ENCODE data around the gene PRSS12. TPM values are rescaled to one million over a fixed set of nuclear protein-coding genes. Genes with fewer than 3 reads are reported as not detected.
"Not testable (repeated sequence)": the region's sequence is repeated elsewhere in the genome, so short reads cannot be mapped to it uniquely, and the experiment has no call there.

PRSS12 gene
- total RNA-seq (10 to 100 TPM in 3 of 6 donors, 1 to 10 TPM in 3; 7.4 to 12.9 (median 9.1) TPM), polyA plus RNA-seq (1 to 10 TPM; 5.5 to 5.9 TPM)

GRCh38 chr4:118352843-118353533 lies at the start of gene PRSS12:
PRSS12 (minus strand) TSS chr4:118353003; CDS start chr4:118352720, 283 bp downstream.
- intact Hi-C loops (cut with DNase I) = no loop called here
- ATAC-seq (peak; percentile 92 to 97 (median 94)), DNase-seq (peak; percentile 76 to 96 (median 87)), FAIRE-seq (no peak)
- Histone ChIP-seq H3K9me3 (no peaks in the 10 kb centered on the region), H3K4me1 (peaks cover 0 to 13% (median 0%) of the 10 kb centered on the region in 3 donors), H3K36me3 (no peaks in the 10 kb centered on the region), H3K27ac (peak within 1 kb of the TSS; percentile 56 to 77 (median 73)), H3K4me3 (peak within 1 kb of the TSS; percentile 54 to 80 (median 58)), H3K27me3 (no peaks in the 10 kb centered on the region)
- WGBS, 2 donors = 1% methylated on average over 40 to 59 of the region's 59 CpGs
- TF ChIP-seq CTCF (IDR thresholded peaks at IDR 0.05) = peak; percentile 77 to 91 (median 82)

- no peak for DNase-seq
- Histone ChIP-seq H3K27ac (no peak overlapping the region), H3K4me3 (no peak overlapping the region), H3K27me3 (no peaks in the 10 kb centered on the region), H3K36me3 (no peaks in the 10 kb centered on the region), H3K9me3 (no peaks in the 10 kb centered on the region), H3K4me1 (no peaks in the 10 kb centered on the region)
- TF ChIP-seq CTCF (IDR thresholded peaks at IDR 0.05) = no peak
- no peak for FAIRE-seq
- 59 to 60% methylated on average over 3 of the region's 3 CpGs for WGBS, 2 donors
- intact Hi-C loops (cut with DNase I) = no loop called here
- no peak for ATAC-seq
Observed at GRCh38 chr4:118400356-118400755, 47.6 kb upstream of the PRSS12 start.

- H3K9me3 ChIP-seq; H3K36me3 ChIP-seq; H3K27ac ChIP-seq; H3K4me3 ChIP-seq; FAIRE-seq; H3K27me3 ChIP-seq; intact Hi-C loops (cut with DNase I); ATAC-seq; H3K4me1 ChIP-seq; DNase-seq: not testable (repeated sequence)
- 67 to 74% methylated on average over 4 of the region's 4 CpGs for WGBS, 2 donors
Observed at GRCh38 chr4:118399883-118400282, 47.1 kb upstream of the PRSS12 start.

- intact Hi-C loops (cut with DNase I) = no loop called here
- DNase-seq (no peak), FAIRE-seq (no peak), ATAC-seq (no peak)
- 84 to 89% methylated on average over 5 of the region's 5 CpGs for WGBS, 2 donors
- Histone ChIP-seq H3K9me3 (no peaks in the 10 kb centered on the region), H3K27me3 (no peaks in the 10 kb centered on the region), H3K27ac (no peak overlapping the region), H3K4me3 (no peak overlapping the region), H3K4me1 (no peaks in the 10 kb centered on the region), H3K36me3 (no peaks in the 10 kb centered on the region)
- no peak for TF ChIP-seq CTCF (IDR thresholded peaks at IDR 0.05)
Observed at GRCh38 chr4:118398226-118399090, 45.7 kb upstream of the PRSS12 start.

GRCh38 chr4:118397623-118397979 lies 44.8 kb upstream of the PRSS12 start:
- Histone ChIP-seq H3K9me3 (no peaks in the 10 kb centered on the region), H3K4me1 (no peaks in the 10 kb centered on the region), H3K27ac (no peak overlapping the region), H3K4me3 (no peak overlapping the region), H3K27me3 (no peaks in the 10 kb centered on the region), H3K36me3 (no peaks in the 10 kb centered on the region)
- WGBS, 2 donors = 77 to 80% methylated on average over 1 of the region's 1 CpG
- ATAC-seq = no peak
- DNase-seq = no peak
- TF ChIP-seq CTCF (IDR thresholded peaks at IDR 0.05) = no peak
- no peak for FAIRE-seq
- intact Hi-C loops (cut with DNase I) = no loop called here

All from pancreas (tissue), 10 donors.